HG02981 (cell line): ENCODE results near the gene TXNRD2.

Source experiments
- ATAC-seq: cut with Tn5 transposase; IDR thresholded peaks from one replicate; pipeline ENCODE4 v1.9.1; 2021; ENCODE audit warnings: mild to moderate bottlenecking, moderate library complexity; ENCODE audit not compliant: unreplicated experiment

TXNRD2 gene

GRCh38 chr22:19866665-19867009 is 75.0 kb downstream of the TXNRD2 start:
- ATAC-seq, result no peak

GRCh38 chr22:19865141-19865829 is 76.3 kb downstream of the TXNRD2 start:
- no peak for ATAC-seq

- ATAC-seq, result no peak
These were observed 77.0 kb downstream of the TXNRD2 start for GRCh38 chr22:19864538-19865106.

- no peak for ATAC-seq
These were observed 78.0 kb downstream of the TXNRD2 start for GRCh38 chr22:19863571-19863970.

GRCh38 chr22:19862619-19863246 is 78.9 kb downstream of the TXNRD2 start:
- ATAC-seq, result no peak

GRCh38 chr22:19859861-19860510 is 81.6 kb downstream of the TXNRD2 start:
- ATAC-seq, result no peak

- ATAC-seq, result no peak
These were observed 84.2 kb downstream of the TXNRD2 start for GRCh38 chr22:19857382-19857781.

GRCh38 chr22:19855504-19856409 is 85.9 kb downstream of the TXNRD2 start:
- ATAC-seq, result peak; percentile 23

- peak; percentile 78 for ATAC-seq
These were observed 86.7 kb downstream of the TXNRD2 start, which contains the start of the genes GNB1L and RTL10 for GRCh38 chr22:19854778-19855503. GNB1L (minus strand) TSS chr22:19854874; CDS start chr22:19821355, 33,519 bp downstream. RTL10 (minus strand) TSS chr22:19854874; CDS start chr22:19852261, 2,613 bp downstream.

GRCh38 chr22:19853879-19854777 is 87.5 kb downstream of the TXNRD2 start:
- peak; percentile 2 for ATAC-seq

GRCh38 chr22:19853058-19853878 is 88.3 kb downstream of the TXNRD2 start:
- ATAC-seq, result no peak

GRCh38 chr22:19852177-19852781 is 89.3 kb downstream of the TXNRD2 start:
- ATAC-seq, result no peak

- ATAC-seq, result no peak
These were observed 90.1 kb downstream of the TXNRD2 start for GRCh38 chr22:19851291-19852176.

- no peak for ATAC-seq
These were observed 90.9 kb downstream of the TXNRD2 start for GRCh38 chr22:19850763-19851109.

GRCh38 chr22:19849835-19850762 is 91.5 kb downstream of the TXNRD2 start:
- no peak for ATAC-seq
